HG02981 (cell line): ENCODE data around the gene GRPR.
"Not testable (repeated sequence)": the region's sequence is repeated elsewhere in the genome, so short reads cannot be mapped to it uniquely, and the experiment has no call there.

Experiments used
- ATAC-seq: cut with Tn5 transposase; IDR thresholded peaks from one replicate; pipeline ENCODE4 v1.9.1; 2021; ENCODE audit warnings: mild to moderate bottlenecking, moderate library complexity; ENCODE audit not compliant: unreplicated experiment

The GRPR gene

DNA sequence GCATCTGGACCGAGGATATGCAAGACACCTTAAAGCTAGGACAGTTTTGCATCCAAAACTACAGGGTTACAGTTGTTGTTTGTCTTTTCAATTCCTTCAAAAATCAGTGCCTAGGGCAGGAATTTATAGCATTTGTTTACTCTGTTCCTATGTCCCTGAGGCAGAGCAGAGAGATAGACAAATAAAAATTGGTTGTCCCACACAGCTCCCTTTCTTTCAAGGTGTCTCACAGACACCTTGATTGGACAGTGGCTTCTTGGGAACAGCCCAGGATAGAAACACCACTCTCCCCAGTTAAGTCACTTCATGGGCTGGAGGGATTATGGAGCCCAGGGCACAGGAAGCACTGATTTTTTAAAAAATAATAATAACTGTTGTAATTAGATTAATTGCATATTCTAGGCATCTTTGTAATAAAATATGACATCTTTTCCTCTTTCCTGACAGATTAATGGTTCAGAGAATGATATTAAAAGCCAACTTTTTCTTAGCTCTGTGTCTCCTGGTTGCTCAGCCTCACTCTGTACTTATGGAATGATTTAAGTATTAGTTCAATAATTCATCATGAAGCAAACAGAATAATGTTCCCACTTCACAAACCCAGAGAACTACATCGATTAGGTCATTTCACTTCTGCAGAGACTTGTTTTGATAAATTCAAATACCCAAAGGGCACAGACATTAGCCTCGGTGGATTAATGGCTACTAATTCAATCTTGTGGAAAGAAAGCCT lies 52.1 kb downstream of the GRPR start:
- no peak for ATAC-seq

- ATAC-seq, result no peak
These were observed 53.9 kb downstream of the GRPR start for GRCh38 chrX:16177260-16177659.

GRCh38 chrX:16183843-16184242 lies 60.5 kb downstream of the GRPR start:
- not testable (repeated sequence) for ATAC-seq

- peak; percentile 98 for ATAC-seq
These were observed 62.4 kb downstream of the GRPR start for GRCh38 chrX:16185725-16186136.

DNA sequence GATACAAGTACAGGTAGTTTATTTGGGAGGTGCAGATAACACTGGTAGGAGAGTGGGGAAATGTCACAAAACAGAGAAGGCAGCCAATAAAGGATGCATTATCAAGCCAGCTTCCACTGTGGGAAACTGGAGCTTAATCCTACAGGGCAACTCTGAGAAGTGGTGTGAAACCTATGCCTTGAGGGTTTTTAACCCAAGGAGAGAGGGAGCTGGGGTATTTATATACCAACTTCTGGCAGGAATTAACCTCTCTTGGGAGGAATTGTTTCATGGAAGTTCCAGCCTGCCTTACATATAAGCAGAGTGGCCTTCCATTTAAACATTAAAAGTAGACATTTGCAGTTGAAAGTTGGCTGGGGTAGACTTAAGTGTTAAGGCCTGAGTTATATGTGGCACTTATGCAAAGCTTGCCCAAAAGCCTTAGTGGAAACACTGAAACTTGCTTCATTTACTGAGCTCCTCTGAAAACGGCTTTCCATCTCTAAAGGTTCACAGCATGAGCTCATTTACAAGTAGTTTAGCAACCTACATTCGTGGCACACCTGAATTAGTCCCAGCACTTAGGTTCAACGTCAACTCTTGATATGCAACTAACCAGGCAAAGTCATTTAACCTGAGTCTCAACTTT lies 63.1 kb downstream of the GRPR start:
- ATAC-seq, result no peak

DNA sequence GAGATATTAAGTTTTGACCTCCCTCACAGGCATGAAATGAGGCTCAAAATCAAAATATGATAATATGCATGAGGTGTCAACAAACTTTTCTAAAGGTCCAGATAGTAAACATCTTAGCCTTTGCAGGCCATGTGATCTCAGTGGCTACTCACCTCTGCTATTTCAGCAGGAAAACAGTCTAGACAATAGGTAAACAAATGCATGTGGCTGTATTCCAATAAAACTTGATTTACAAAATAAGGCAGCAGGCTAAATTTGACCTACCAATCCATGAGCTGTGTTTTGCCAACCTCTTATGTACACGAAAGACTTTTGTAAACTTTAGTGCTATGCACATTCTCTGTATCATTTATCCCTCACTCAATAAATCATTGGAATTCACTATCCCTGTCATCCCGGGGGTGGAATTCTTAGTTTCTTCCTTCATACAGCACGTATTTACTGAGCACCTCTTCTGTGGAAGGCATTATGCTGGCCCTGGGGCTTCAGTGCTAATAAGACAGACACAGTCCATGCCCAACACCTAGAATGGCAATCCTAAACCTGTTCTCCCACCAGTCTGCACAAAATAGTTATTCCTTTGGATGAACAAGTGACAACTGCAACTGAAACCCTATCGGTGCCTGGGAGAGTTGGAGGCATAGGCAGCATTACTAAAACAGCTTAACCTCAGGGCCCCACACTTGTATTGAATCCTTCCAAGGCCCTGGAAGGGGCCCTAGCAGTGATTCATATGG lies 63.8 kb downstream of the GRPR start:
- no peak for ATAC-seq

- no peak for ATAC-seq
These were observed 65.3 kb downstream of the GRPR start for GRCh38 chrX:16188687-16189086.

GRCh38 chrX:16191605-16192004 lies 68.2 kb downstream of the GRPR start:
- ATAC-seq, result no peak

- ATAC-seq, result no peak
These were observed 73.5 kb downstream of the GRPR start for GRCh38 chrX:16196829-16197228.

- ATAC-seq, result no peak
These were observed 76.0 kb downstream of the GRPR start for GRCh38 chrX:16199343-16199742.

DNA sequence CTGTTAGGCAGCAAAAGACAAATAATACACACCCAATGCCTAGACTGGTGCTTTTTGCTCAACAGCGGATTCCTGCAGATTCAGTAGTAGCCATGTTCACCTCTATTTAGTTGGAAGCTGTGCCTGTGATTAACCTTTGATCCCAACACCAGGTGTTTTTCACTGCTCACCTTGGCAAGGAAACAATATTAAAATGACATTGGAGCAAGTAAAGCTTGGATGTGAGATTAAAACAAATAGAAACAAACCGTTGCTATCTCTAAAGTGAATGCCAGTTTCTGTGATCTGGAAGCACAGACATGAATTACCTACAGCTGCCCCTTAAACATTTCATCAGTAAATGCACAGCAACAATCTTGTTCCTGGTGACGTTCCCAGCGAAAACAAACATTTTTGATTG lies 79.6 kb downstream of the GRPR start:
- ATAC-seq, result no peak
